K562 (cell line): ENCODE data around the gene CDK14. TPM values are rescaled to one million over a fixed set of nuclear protein-coding genes. Genes with fewer than 3 reads are reported as not detected.

Source experiments
- ATAC-seq: fragments of 200-7000 bp; cut with Tn5 transposase; 3 replicates; pipeline ENCODE4 v1.9.1; 2020; ENCODE audit warnings: moderate library complexity
- BruUV-seq: library from RNA; stranded (reverse); fragments of 400-500 nt; replicated peaks from 2 replicates; lab custom pipeline; 2021; lab: Mats Ljungman, UMichigan
- CTCF ChIA-PET: fragments of 300-600 bp; formaldehyde crosslinking; extraction: SDS; loops from one replicate; lab custom pipeline; 2021; ENCODE audit warnings: low intra/inter-chr PET ratio; lab: Yijun Ruan, JAX
- POLR2A ChIA-PET: fragments of 300-600, 350-650 bp; sonication (Branson Sonifier 250); formaldehyde crosslinking; extraction: SDS; loops from one replicate; lab custom pipeline; 2021; ENCODE audit warnings: antibody characterized with exemption, inconsistent platforms; lab: Yijun Ruan, JAX
- DNase-seq, 4 experiments: peaks; one replicate each; pipeline versions ENCODE4 v3.0.0 to v3.0.0-alpha.2; 2011 to 2018; ENCODE audit warnings: low spot score in 3 of 4, mixed read lengths in 3 of 4; ENCODE audit errors: extremely low read depth in 1 of 4
- FAIRE-seq: peaks from 2 replicates; lab custom pipeline; 2011; peaks lifted over from hg19 to GRCh38; lab: Jason Lieb, UNC
- H2AFZ ChIP-seq: 2 replicates; pipeline ENCODE4 v1.6.0; 2011; ENCODE audit warnings: low read depth, low read length, control low read depth, inconsistent platforms
- H3K27ac ChIP-seq: fragments of 200-600 bp; 3 replicates; pipeline ENCODE4 v1.8.0; 2011; ENCODE audit warnings: low read depth, mild to moderate bottlenecking, control low read depth, inconsistent platforms, low read length, moderate library complexity, mixed read lengths; ENCODE audit errors: extremely low read depth
- H3K27me3 ChIP-seq, 2 experiments: fragments of 300-600 bp in 1 of 2; 2 replicates in 1 of 2; 3 replicates in 1 of 2; pipeline versions ENCODE4 v1.6.0 to v1.8.0; 2011; ENCODE audit warnings: inconsistent platforms in 2 of 2, low read length in 2 of 2, mild to moderate bottlenecking in 1 of 2, mixed read lengths in 1 of 2, moderate library complexity in 1 of 2; ENCODE audit not compliant: control insufficient read depth in 2 of 2, insufficient read depth in 2 of 2
- H3K36me3 ChIP-seq: fragments of 300-600 bp; 3 replicates; pipeline ENCODE4 v1.8.0; 2011; ENCODE audit warnings: mild to moderate bottlenecking, low read length, inconsistent platforms; ENCODE audit not compliant: control insufficient read depth, insufficient read depth
- H3K4me1 ChIP-seq, 2 experiments: fragments of 200-600 bp in 1 of 2; replicated peaks in 1 of 2; 2 replicates in 1 of 2; 3 replicates in 1 of 2; pipeline versions ENCODE4 v1.5.1 to v1.8.0; 2011; ENCODE audit warnings: inconsistent platforms in 2 of 2, low read length in 2 of 2, mild to moderate bottlenecking in 1 of 2, mixed read lengths in 1 of 2, moderate library complexity in 1 of 2; ENCODE audit not compliant: control insufficient read depth in 2 of 2, insufficient read depth in 2 of 2
- H3K4me2 ChIP-seq: 2 replicates; pipeline ENCODE4 v1.6.1; 2011; ENCODE audit warnings: low read length, control low read depth, inconsistent platforms, mixed read lengths; ENCODE audit not compliant: insufficient read depth
- H3K4me3 ChIP-seq: fragments of 200-600 bp; sonication (generic), shearing (Covaris generic); 2 replicates; pipeline ENCODE4 v1.5.1; 2016; ENCODE audit warnings: control low read depth, inconsistent platforms
- H3K79me2 ChIP-seq: fragments of 200-600 bp; 3 replicates; pipeline ENCODE4 v1.8.0; 2011; ENCODE audit warnings: low read length, inconsistent platforms; ENCODE audit not compliant: control insufficient read depth, insufficient read depth
- H3K9ac ChIP-seq, 2 experiments: 2 replicates each; pipeline versions ENCODE4 v1.6.0 to v1.6.1; 2011; ENCODE audit warnings: low read depth in 2 of 2, low read length in 2 of 2, control low read depth in 1 of 2, inconsistent platforms in 1 of 2, mild to moderate bottlenecking in 1 of 2, mixed read lengths in 1 of 2; ENCODE audit not compliant: insufficient read depth in 1 of 2
- H3K9me1 ChIP-seq: one replicate; pipeline ENCODE4 v1.6.0; 2011; ENCODE audit warnings: inconsistent platforms, mild to moderate bottlenecking, low read length, moderate library complexity; ENCODE audit not compliant: control insufficient read depth, insufficient read depth
- H3K9me3 ChIP-seq: replicated peaks from 2 replicates; pipeline ENCODE4 v1.5.1; 2011; ENCODE audit warnings: low read depth, low read length, inconsistent platforms; ENCODE audit not compliant: control insufficient read depth, insufficient read depth
- H4K20me1 ChIP-seq: replicated peaks from 2 replicates; pipeline ENCODE4 v1.6.1; 2011; ENCODE audit warnings: low read length, inconsistent platforms, mixed read lengths; ENCODE audit not compliant: control insufficient read depth, insufficient read depth
- FOXJ2 ChIP-seq: fragments of 200-800 bp; sonication (Bioruptor generic); IDR thresholded peaks from 2 replicates; pipeline ENCODE4 v1.6.1; 2016; ENCODE audit warnings: missing genetic modification characterization, missing compliant biosample characterization
- KDM5B ChIP-seq: fragments of 200-600 bp; sonication (generic); IDR thresholded peaks from 2 replicates; pipeline ENCODE4 v1.6.1; 2012; ENCODE audit warnings: low read depth, mild to moderate bottlenecking, moderate library complexity, low read length, control low read depth, inconsistent platforms; ENCODE audit not compliant: insufficient replicate concordance
- L3MBTL2 ChIP-seq: fragments of 450-650 bp; IDR thresholded peaks from 2 replicates; pipeline ENCODE4 v1.6.1; 2016; ENCODE audit warnings: mild to moderate bottlenecking, moderate library complexity
- LARP7 ChIP-seq: fragments of 450-650 bp; IDR thresholded peaks from 2 replicates; pipeline ENCODE4 v1.6.1; 2016
- NELFE ChIP-seq: IDR thresholded peaks from 2 replicates; pipeline ENCODE4 v1.6.1; 2011; ENCODE audit warnings: mild to moderate bottlenecking; ENCODE audit not compliant: insufficient read depth, insufficient read length
- NUFIP1 ChIP-seq: fragments of 450-650 bp; IDR thresholded peaks from 2 replicates; pipeline ENCODE4 v1.6.1; 2018; ENCODE audit not compliant: partially characterized antibody
- PHF20 ChIP-seq: fragments of 450-650 bp; IDR thresholded peaks from 2 replicates; pipeline ENCODE4 v1.6.1; 2018; ENCODE audit not compliant: partially characterized antibody
- SAFB ChIP-seq: fragments of 200-400 bp; formaldehyde crosslinking; IDR thresholded peaks from 2 replicates; pipeline ENCODE4 v1.6.1; 2017; ENCODE audit warnings: low read depth, low read length, borderline replicate concordance
- ZFX ChIP-seq: sonication (generic); formaldehyde crosslinking; IDR thresholded peaks from 2 replicates; pipeline ENCODE4 v1.8.0; 2022; ENCODE audit warnings: mild to moderate bottlenecking, missing genetic modification reagents, moderate library complexity
- ZNF24 ChIP-seq: fragments of 450-650 bp; IDR thresholded peaks from 2 replicates; pipeline ENCODE4 v1.6.1; 2016
- ZNF274 ChIP-seq: IDR thresholded peaks from 2 replicates; pipeline ENCODE4 v1.6.1; 2011; ENCODE audit warnings: low read depth, mild to moderate bottlenecking, low read length, moderate library complexity, borderline replicate concordance
- ZNF695 ChIP-seq: fragments of 450-650 bp; formaldehyde crosslinking; IDR thresholded peaks from 2 replicates; pipeline ENCODE4 v1.4.0; 2020; ENCODE audit warnings: mild to moderate bottlenecking, moderate library complexity
- WGBS: fragments of 100-300 bp; shearing (Covaris generic); methylation state at CpG from one replicate; pipeline ENCODE4 v1.1.6; 2016; ENCODE audit warnings: low coverage, mixed read lengths; ENCODE audit not compliant: insufficient coverage; ENCODE audit errors: missing lambda C conversion rate; 5-methylcytosine and 5-hydroxymethylcytosine counted together
- in situ Hi-C: fragments of 300-500 bp; cut with MboI; formaldehyde crosslinking; loops from 4 replicates; pipeline ENCODE4 v1.15.0; 2018; ENCODE audit warnings: inconsistent platforms, mixed read lengths
- intact Hi-C: fragments of 100-400 bp; cut with micrococcal nuclease; formaldehyde crosslinking; loops from 2 replicates; pipeline ENCODE4 v1.14.2; 2022
- polyA plus RNA-seq, 8 experiments: library from polyadenylated mRNA; depleted of rRNA in 4 of 8; stranded (reverse) in 5 of 8; unstranded in 3 of 8; fragments of >200 nt; fragmentation: Nextera tagmentation in 2 of 8; fragmentation: Illumina TruSeq in 1 of 8; extraction: Ambion mirVana in 2 of 8; extraction: Trizol in 1 of 8; gene quantifications; 2 replicates each; pipeline versions ENCODE4 v1.2.1 to v1.2.3, GENCODE V29; 2011 to 2014; ENCODE audit warnings: inconsistent platforms in 1 of 8, missing spikeins in 1 of 8
- total RNA-seq, 7 experiments: library from RNA; depleted of rRNA in 6 of 7; stranded (reverse); fragments of >200 nt in 6 of 7; fragmentation: Illumina TruSeq in 2 of 7; extraction: Trizol in 2 of 7; gene quantifications; 2 replicates each; pipeline versions ENCODE4 v1.2.1 to v1.2.3, GENCODE V29; 2011 to 2021; ENCODE audit warnings: low replicate concordance in 1 of 7
- TF ChIP-seq, protein P1 (sequence below): sonication (generic); formaldehyde crosslinking; IDR thresholded peaks from 2 replicates; pipeline ENCODE4 v1.8.0; 2022; ENCODE audit warnings: mild to moderate bottlenecking, low read depth, missing genetic modification reagents
- TF ChIP-seq, protein P2 (sequence below): fragments of 450-650 bp; IDR thresholded peaks from 2 replicates; pipeline ENCODE4 v1.6.1; 2017; ENCODE audit warnings: antibody characterized with exemption
- TF ChIP-seq, protein P3 (sequence below): fragments of 450-650 bp; IDR thresholded peaks from 2 replicates; pipeline ENCODE4 v1.6.1; 2016; ENCODE audit warnings: borderline replicate concordance

CDK14 gene
- total and polyA plus RNA-seq, 9 of the 15 experiments (the other 6 are each of a cell fraction or from before 2014, with no cell fraction given): 0.03 to 0.91 (median 0.16) TPM

DNA sequence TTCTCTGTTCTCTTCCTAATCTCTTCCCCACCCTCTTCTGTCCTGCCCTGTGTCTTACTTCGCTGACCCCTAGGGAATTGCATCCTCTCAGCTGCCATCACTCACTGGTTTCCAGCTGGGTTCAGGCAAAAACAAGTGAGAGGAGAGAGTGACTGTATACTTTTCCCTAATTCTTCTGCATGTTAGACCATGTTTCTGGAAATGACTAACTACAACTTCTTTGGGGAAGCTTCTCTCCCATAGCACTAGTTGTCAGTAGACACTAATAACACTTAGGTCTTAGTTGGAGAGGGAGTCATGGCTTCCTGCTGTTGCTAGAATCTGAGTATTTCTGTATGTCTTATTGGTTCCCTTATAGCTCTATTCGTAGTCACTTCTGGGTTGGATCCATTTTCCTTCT is 369.1 kb downstream of the CDK14 start (continued):
- TF ChIP-seq, protein P1, sequence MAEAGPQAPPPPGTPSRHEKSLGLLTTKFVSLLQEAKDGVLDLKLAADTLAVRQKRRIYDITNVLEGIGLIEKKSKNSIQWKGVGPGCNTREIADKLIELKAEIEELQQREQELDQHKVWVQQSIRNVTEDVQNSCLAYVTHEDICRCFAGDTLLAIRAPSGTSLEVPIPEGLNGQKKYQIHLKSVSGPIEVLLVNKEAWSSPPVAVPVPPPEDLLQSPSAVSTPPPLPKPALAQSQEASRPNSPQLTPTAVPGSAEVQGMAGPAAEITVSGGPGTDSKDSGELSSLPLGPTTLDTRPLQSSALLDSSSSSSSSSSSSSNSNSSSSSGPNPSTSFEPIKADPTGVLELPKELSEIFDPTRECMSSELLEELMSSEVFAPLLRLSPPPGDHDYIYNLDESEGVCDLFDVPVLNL (CRISPR knock-in tag): no peak
- no peak for TF ChIP-seq ZNF24
- TF ChIP-seq LARP7: no peak
- TF ChIP-seq ZNF274: no peak

DNA sequence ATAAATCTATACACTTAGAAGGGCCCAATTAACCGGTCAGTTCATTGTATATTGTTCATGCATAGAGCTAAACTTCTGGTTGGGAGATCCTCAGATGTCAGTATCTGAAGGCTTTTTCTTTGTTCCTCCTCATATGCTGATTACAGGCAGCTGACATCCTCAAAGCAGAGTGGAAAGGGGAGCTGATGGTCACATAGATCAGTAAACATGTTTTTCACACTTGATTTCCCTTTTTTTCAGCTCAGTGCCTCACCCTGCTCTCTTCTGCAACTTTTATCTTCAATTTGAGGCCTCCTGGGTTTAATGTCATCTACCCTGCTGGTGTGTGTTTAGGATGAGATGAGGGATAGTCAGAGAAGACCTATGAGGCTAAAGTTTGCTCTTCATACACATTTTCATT is 370.2 kb downstream of the CDK14 start:
- POLR2A ChIA-PET: no interaction called here
- WGBS: 0% methylated on average over 1 of the region's 1 CpG
- no peak overlapping the region for H3K9ac ChIP-seq
- no peaks in the 10 kb centered on the region for H3K9me1 ChIP-seq
- no peaks in the 10 kb centered on the region for H3K36me3 ChIP-seq
- no peaks in the 10 kb centered on the region for H3K9me3 ChIP-seq
- TF ChIP-seq NUFIP1: no peak
- no peak for TF ChIP-seq ZNF695 (CRISPR knock-in tag)
- no peak for TF ChIP-seq ZFX (CRISPR knock-in tag)
- TF ChIP-seq, protein P2, sequence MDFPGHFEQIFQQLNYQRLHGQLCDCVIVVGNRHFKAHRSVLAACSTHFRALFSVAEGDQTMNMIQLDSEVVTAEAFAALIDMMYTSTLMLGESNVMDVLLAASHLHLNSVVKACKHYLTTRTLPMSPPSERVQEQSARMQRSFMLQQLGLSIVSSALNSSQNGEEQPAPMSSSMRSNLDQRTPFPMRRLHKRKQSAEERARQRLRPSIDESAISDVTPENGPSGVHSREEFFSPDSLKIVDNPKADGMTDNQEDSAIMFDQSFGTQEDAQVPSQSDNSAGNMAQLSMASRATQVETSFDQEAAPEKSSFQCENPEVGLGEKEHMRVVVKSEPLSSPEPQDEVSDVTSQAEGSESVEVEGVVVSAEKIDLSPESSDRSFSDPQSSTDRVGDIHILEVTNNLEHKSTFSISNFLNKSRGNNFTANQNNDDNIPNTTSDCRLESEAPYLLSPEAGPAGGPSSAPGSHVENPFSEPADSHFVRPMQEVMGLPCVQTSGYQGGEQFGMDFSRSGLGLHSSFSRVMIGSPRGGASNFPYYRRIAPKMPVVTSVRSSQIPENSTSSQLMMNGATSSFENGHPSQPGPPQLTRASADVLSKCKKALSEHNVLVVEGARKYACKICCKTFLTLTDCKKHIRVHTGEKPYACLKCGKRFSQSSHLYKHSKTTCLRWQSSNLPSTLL: no peak
- TF ChIP-seq, protein P3, sequence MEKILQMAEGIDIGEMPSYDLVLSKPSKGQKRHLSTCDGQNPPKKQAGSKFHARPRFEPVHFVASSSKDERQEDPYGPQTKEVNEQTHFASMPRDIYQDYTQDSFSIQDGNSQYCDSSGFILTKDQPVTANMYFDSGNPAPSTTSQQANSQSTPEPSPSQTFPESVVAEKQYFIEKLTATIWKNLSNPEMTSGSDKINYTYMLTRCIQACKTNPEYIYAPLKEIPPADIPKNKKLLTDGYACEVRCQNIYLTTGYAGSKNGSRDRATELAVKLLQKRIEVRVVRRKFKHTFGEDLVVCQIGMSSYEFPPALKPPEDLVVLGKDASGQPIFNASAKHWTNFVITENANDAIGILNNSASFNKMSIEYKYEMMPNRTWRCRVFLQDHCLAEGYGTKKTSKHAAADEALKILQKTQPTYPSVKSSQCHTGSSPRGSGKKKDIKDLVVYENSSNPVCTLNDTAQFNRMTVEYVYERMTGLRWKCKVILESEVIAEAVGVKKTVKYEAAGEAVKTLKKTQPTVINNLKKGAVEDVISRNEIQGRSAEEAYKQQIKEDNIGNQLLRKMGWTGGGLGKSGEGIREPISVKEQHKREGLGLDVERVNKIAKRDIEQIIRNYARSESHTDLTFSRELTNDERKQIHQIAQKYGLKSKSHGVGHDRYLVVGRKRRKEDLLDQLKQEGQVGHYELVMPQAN: no peak
- no peak for TF ChIP-seq NELFE
- no peak for TF ChIP-seq PHF20
- no peak for TF ChIP-seq FOXJ2 (tag)
- no peak for TF ChIP-seq L3MBTL2
- TF ChIP-seq SAFB: no peak
- no peak for TF ChIP-seq KDM5B
- TF ChIP-seq, all 486 proteins: peak for 0
- no peak overlapping the region for H3K4me3 ChIP-seq
- H3K27me3 ChIP-seq: no peaks in the 10 kb centered on the region
- BruUV-seq: no TSS peak
- FAIRE-seq (no peak), DNase-seq (no peak), ATAC-seq (no peak)
- CTCF ChIA-PET: no interaction called here
- H4K20me1 ChIP-seq: no peaks in the 10 kb centered on the region
- no peak overlapping the region for H2AFZ ChIP-seq
- no peak overlapping the region for H3K4me2 ChIP-seq
- in situ Hi-C loops: no loop called here
- no peaks in the 10 kb centered on the region for H3K4me1 ChIP-seq
- H3K79me2 ChIP-seq: no peaks in the 10 kb centered on the region
- no peak overlapping the region for H3K27ac ChIP-seq
- intact Hi-C loops: no loop called here
